Natural killer cell treated with Interleukin-12 subunit alpha and Interleukin-12 subunit beta and Interleukin-15 and Interleukin-18, amount 100 ng/mL, for 72 hours (primary cell): Measurements from ENCODE around the gene STIL. TPM values are rescaled to one million over a fixed set of nuclear protein-coding genes. Genes with fewer than 3 reads are reported as not detected.

Experiments used
- total RNA-seq, 2 donors: library from RNA; stranded (reverse); gene quantifications; one replicate each; pipeline ENCODE4 v1.2.3, GENCODE V29; 2022

The STIL gene
- total RNA-seq, 2 donors from 2014 or later: 17.6 to 42.7 TPM

Other genes with a start within 250 kb of the STIL start
- not detected for gene CYP4Z1, start 246.9 kb downstream of the STIL start, total RNA-seq
- gene CYP4A22, start 176.7 kb downstream of the STIL start, total RNA-seq: not detected
- not detected for gene PDZK1IP1, start 124.1 kb downstream of the STIL start, total RNA-seq
- gene TAL1, start 81.9 kb downstream of the STIL start, total RNA-seq: 1 to 10 TPM in 1 of 2 donors, not detected in 1; 1.7 TPM
- gene CMPK1, start 19.6 kb upstream of the STIL start, total RNA-seq: 100 to 1,000 TPM in 1 of 2 donors, 10 to 100 TPM in 1; 90.7 to 112 TPM
- gene FOXE3, start 102.1 kb upstream of the STIL start, total RNA-seq: not detected
- gene FOXD2, start 123.9 kb upstream of the STIL start, total RNA-seq: under 1 TPM; 0.33 to 0.36 TPM